Common myeloid progenitor, CD34-positive (primary cell): ENCODE results near the gene SCAANT1.

Experiments
- CTCF ChIA-PET: fragments of 350-600 bp; sonication (Branson Sonifier 250); formaldehyde crosslinking; loops from one replicate; lab custom pipeline; 2021; ENCODE audit warnings: antibody characterized with exemption; lab: Charles Lee
- POLR2A ChIA-PET: fragments of 350-600 bp; sonication (Branson Sonifier 250); formaldehyde crosslinking; loops from one replicate; lab custom pipeline; 2021; ENCODE audit warnings: antibody characterized with exemption; lab: Charles Lee
- DNase-seq, 3 donors: peaks; one replicate each; pipeline versions ENCODE4 v3.0.0 to v3.0.0-alpha.2; 2013
- H3K27ac ChIP-seq, 2 experiments: 1 replicate in 1 of 2; 2 replicates in 1 of 2; pipeline ENCODE4 v1.7.0; 2013; ENCODE audit warnings: inconsistent platforms in 2 of 2, low read length in 2 of 2, mild to moderate bottlenecking in 2 of 2, low read depth in 1 of 2, moderate library complexity in 1 of 2; ENCODE audit not compliant: severe bottlenecking in 2 of 2, insufficient read depth in 1 of 2, poor library complexity in 1 of 2
- H3K27me3 ChIP-seq, 5 experiments: replicated peaks in 2 of 5; 1 replicate in 3 of 5; 2 replicates in 2 of 5; pipeline versions ENCODE4 v1.6.1 to v1.7.0; 2013; ENCODE audit warnings: low read length in 4 of 5, mild to moderate bottlenecking in 2 of 5, moderate library complexity in 2 of 5, inconsistent platforms in 1 of 5; ENCODE audit not compliant: insufficient read depth in 5 of 5, control insufficient read depth in 4 of 5
- H3K36me3 ChIP-seq, 4 experiments: 1 replicate in 2 of 4; 2 replicates in 2 of 4; pipeline versions ENCODE4 v1.6.1 to v1.7.0; 2013; ENCODE audit warnings: low read length in 3 of 4, control low read depth in 1 of 4, mild to moderate bottlenecking in 1 of 4; ENCODE audit not compliant: control insufficient read depth in 4 of 4, insufficient read depth in 4 of 4
- H3K4me1 ChIP-seq, 4 experiments: 1 replicate in 3 of 4; 2 replicates in 1 of 4; pipeline versions ENCODE4 v1.6.1 to v1.7.1; 2013; ENCODE audit warnings: low read length in 3 of 4, mild to moderate bottlenecking in 3 of 4, control low read depth in 1 of 4, inconsistent platforms in 1 of 4, moderate library complexity in 1 of 4; ENCODE audit not compliant: control insufficient read depth in 4 of 4, insufficient read depth in 4 of 4; ENCODE audit errors: control extremely low read depth in 1 of 4
- H3K4me3 ChIP-seq, 7 experiments: 1 replicate in 4 of 7; 2 replicates in 3 of 7; pipeline versions ENCODE4 v1.5.1 to v1.7.0; 2013; ENCODE audit warnings: mild to moderate bottlenecking in 7 of 7, low read length in 6 of 7, moderate library complexity in 6 of 7, inconsistent platforms in 2 of 7, low read depth in 2 of 7, control low read depth in 1 of 7; ENCODE audit not compliant: insufficient read depth in 4 of 7, control insufficient read depth in 1 of 7; ENCODE audit errors: extremely low read depth in 1 of 7
- H3K9me3 ChIP-seq, 5 experiments: 1 replicate in 4 of 5; 2 replicates in 1 of 5; pipeline versions ENCODE4 v1.6.1 to v1.7.1; 2013; ENCODE audit warnings: low read length in 4 of 5, mild to moderate bottlenecking in 2 of 5, inconsistent platforms in 1 of 5, low read depth in 1 of 5, moderate library complexity in 1 of 5; ENCODE audit not compliant: control insufficient read depth in 4 of 5, insufficient read depth in 2 of 5; ENCODE audit errors: control extremely low read depth in 1 of 5
- WGBS: methylation state at CpG from one replicate; pipeline ENCODE4 v1.1.5; 2013; ENCODE audit not compliant: insufficient coverage; 5-methylcytosine and 5-hydroxymethylcytosine counted together

The SCAANT1 gene

DNA sequence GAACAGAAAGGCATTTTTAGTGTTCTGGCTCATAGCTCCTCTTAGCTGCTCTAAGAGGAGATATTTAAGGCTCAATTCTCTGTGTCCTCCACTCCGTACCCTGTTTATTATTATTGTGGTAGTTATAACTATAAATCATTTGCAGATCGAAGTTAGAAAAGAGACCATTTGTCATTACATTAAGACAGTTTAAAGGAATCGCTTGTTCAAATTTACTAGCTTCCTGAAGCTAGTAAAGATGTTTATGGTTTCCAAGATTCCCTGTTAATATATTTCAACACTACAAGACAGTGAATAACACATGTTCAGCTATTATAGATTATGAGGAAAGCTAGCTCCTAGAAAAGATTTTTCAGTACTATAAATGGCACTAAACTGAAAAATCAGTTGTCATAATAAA, 35.9 kb downstream of the SCAANT1 start:
- H3K27ac ChIP-seq = no peak overlapping the region
- H3K36me3 ChIP-seq = peaks cover 0 to 16% (median 0%) of the 10 kb centered on the region in 4 experiments
- POLR2A ChIA-PET = interaction anchor here (0.9 kb wide), 1 partner anchor 36 kb away, joined by 3 read pairs; the partner anchor contains the start of gene SCAANT1
- WGBS = no CpG with 5 or more reads among the region's 3 CpGs
- DNase-seq = no peak
- CTCF ChIA-PET = interaction anchor here (1.1 kb wide), 1 partner anchor 34 kb away, joined by 5 read pairs; no protein-coding TSS in a partner anchor
- H3K4me1 ChIP-seq = peaks cover 0 to 8% (median 0%) of the 10 kb centered on the region in 4 experiments
- H3K9me3 ChIP-seq = no peaks in the 10 kb centered on the region
- H3K27me3 ChIP-seq = no peaks in the 10 kb centered on the region
- H3K4me3 ChIP-seq = no peak overlapping the region

DNA sequence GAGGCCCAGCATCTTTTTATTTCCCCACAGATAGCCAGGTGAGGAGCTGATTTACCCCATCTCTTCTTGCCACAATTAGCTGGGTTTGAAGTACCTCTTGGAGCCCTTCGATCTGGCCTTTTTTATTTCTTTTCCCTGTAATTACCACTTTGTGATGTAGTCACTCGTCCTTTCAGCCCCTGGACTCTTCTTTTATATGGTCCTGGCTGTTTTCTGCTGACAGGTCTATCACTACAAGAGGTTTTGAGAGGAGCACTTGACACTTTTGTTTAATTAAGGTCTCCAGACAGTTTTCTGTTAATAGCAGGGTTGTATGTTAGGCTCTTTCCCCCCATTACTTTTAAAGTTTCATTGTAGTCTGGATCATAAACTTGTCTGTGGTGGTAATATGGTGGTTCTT, 36.7 kb downstream of the SCAANT1 start:
- POLR2A ChIA-PET = interaction anchor here (0.7 kb wide), 1 partner anchor 14 kb away, joined by 3 read pairs; no protein-coding TSS in a partner anchor
- H3K27me3 ChIP-seq = no peaks in the 10 kb centered on the region
- 90% methylated on average over 1 of the region's 2 CpGs for WGBS
- H3K4me1 ChIP-seq = peaks cover 0 to 8% (median 0%) of the 10 kb centered on the region in 4 experiments
- DNase-seq = no peak
- no peak overlapping the region for H3K27ac ChIP-seq
- no peaks in the 10 kb centered on the region for H3K9me3 ChIP-seq
- CTCF ChIA-PET = interaction anchor here (1.1 to 1.5 kb wide), 3 partner anchors 9 to 34 kb away, joined by 3 to 5 read pairs (median 3); no protein-coding TSS in a partner anchor
- peaks cover 0 to 12% (median 0%) of the 10 kb centered on the region in 4 experiments for H3K36me3 ChIP-seq
- no peak overlapping the region for H3K4me3 ChIP-seq

DNA sequence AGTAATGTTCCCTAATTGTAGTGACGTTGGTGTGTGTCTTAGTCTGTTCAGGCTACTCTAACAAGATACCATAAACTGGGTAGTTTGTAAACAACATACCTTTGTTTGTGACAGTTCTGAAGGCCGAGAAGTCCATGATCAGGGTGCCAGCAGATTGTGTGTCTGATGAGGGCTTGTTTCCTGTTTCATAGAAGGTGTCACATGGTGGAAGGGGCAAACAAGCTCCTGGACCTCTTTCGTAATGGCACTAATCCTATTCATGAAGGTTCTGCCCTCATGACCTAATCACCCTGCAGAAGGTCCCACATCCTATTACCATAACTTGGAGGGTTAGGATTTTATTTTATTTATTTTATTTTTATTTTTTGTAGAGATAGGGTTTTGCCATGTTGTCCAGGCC, 37.4 kb downstream of the SCAANT1 start:
- peaks cover 0 to 10% (median 0%) of the 10 kb centered on the region in 4 experiments for H3K36me3 ChIP-seq
- no peaks in the 10 kb centered on the region for H3K27me3 ChIP-seq
- no peak overlapping the region for H3K4me3 ChIP-seq
- POLR2A ChIA-PET = interaction anchor here (0.7 kb wide), 1 partner anchor 15 kb away, joined by 3 read pairs; no protein-coding TSS in a partner anchor
- CTCF ChIA-PET = interaction anchor here (1.5 to 1.6 kb wide), 3 partner anchors 10 to 16 kb away, joined by 3 read pairs; no protein-coding TSS in a partner anchor
- WGBS = 100% methylated on average over 1 of the region's 3 CpGs
- H3K27ac ChIP-seq = no peak overlapping the region
- H3K9me3 ChIP-seq = no peaks in the 10 kb centered on the region
- no peak for DNase-seq
- peaks cover 0 to 8% (median 0%) of the 10 kb centered on the region in 4 experiments for H3K4me1 ChIP-seq

DNA sequence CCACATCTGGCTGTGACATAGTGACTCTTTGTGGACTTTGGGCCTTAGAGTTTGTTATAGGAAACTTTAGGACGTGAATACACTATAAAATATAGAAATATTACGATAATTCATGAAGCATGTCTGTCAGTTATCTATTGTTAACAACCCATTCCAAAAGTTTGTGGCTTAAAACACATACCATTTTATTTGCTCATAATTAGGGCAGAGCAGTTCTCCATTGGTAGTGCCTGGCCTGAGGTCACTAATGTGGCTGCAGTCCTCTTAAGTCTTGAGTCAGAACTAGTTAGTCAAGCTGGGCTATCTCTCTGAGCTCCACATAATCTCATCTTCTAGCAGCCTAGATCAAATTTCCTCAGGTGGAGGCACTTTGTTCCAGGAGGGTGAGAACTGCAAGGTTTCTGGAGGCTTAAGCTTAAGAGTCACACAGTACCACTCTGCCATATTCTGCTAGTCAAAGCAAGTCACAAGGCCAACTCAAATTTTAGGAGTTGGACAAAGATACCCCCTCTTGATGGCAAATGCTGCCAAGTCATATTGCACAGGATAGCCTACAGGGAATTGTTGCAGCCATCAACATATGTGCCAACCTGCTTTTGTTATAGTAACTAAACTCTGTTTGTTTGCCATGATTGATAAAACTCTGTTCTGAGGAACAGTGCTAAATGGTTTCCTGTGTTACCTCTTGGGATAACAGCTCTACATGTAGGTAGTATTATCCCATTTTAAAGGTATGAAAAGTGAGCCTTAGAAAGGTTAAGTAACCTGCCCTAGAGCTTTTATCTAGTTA, 39.9 kb downstream of the SCAANT1 start:
- DNase-seq = no peak
- ChIA-PET CTCF (interaction anchor here (1.0 to 1.1 kb wide), 2 partner anchors 25 to 63 kb away, joined by 3 read pairs; no protein-coding TSS in a partner anchor), POLR2A (no interaction called here)
- Histone ChIP-seq H3K36me3 (peaks cover 0 to 11% (median 0%) of the 10 kb centered on the region in 4 experiments), H3K27ac (no peak overlapping the region), H3K9me3 (no peaks in the 10 kb centered on the region), H3K4me1 (peaks cover 0 to 3% (median 0%) of the 10 kb centered on the region in 4 experiments), H3K27me3 (no peaks in the 10 kb centered on the region), H3K4me3 (no peak overlapping the region)
- WGBS = no CpG with 5 or more reads among the region's 2 CpGs

DNA sequence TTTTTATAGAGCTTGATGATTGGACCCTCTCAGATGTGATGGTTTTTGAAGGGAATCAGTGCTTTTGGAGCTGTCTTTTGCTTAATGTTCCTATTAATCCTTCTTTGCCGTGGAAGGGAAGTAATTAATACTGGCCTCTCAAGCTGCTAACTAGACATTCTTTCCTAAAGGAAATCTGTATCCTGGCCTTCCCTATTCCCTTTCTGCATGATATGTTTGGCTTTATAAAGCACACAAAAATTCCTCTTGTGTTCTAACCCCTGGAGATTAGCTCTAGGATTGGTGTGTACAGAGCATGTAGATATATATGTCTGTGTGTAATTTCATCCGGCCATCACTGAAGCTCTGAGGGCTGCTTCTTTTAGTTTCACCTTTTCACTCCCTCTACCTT, 41.6 kb downstream of the SCAANT1 start:
- CTCF ChIA-PET = no interaction called here
- no peak overlapping the region for H3K27ac ChIP-seq
- WGBS = no CpG with 5 or more reads among the region's 2 CpGs

DNA sequence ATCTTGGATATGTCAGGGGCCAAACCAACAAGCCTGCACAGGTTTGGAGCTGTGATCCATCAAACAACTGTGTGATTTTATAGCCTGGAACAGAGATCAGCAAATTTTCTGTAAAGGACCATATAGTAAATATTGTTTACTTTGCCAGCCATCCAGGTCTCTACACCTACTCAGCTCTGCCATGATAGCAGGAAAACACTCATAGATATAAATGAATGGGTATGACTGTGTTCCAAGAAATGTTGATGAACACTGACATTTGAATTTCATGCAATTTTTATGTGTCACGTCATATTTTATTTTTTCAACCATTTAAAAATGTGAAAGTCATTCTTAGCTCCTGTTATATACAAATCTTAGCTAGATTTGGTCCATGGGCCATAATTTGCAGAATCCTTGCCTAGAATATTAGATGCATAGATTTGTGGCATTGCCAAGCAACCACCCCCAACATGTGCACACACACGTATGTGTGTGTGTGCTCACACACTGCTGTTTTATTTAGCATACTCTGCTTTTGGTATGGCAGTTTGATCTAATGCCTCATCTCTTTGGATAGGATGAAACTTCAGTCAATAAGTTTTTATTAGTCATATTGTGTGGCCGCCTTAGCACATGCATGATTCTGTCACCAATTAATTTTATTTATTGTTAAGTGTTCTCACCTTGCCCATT, 42.1 kb downstream of the SCAANT1 start:
- CTCF ChIA-PET = interaction anchor here (0.9 kb wide), 1 partner anchor 153 kb away, joined by 3 read pairs; the partner anchor contains the start of gene PSMD6
- POLR2A ChIA-PET = no interaction called here

More for the DNA sequence above, 41.6 kb downstream of the SCAANT1 start:
- POLR2A ChIA-PET = no interaction called here
- Histone ChIP-seq H3K27me3 (no peaks in the 10 kb centered on the region), H3K9me3 (no peaks in the 10 kb centered on the region), H3K4me3 (no peak overlapping the region), H3K36me3 (peaks cover 0 to 14% (median 1%) of the 10 kb centered on the region in 4 experiments), H3K4me1 (peaks cover 0 to 3% (median 0%) of the 10 kb centered on the region in 4 experiments)
- no peak for DNase-seq

More for the DNA sequence above, 42.1 kb downstream of the SCAANT1 start:
- no peak for DNase-seq
- peaks cover 0 to 14% (median 1%) of the 10 kb centered on the region in 4 experiments for H3K36me3 ChIP-seq
- H3K4me1 ChIP-seq = peaks cover 0 to 6% (median 3%) of the 10 kb centered on the region in 4 experiments
- H3K27ac ChIP-seq = no peak overlapping the region
- H3K9me3 ChIP-seq = no peaks in the 10 kb centered on the region
- 92% methylated on average over 2 of the region's 3 CpGs for WGBS
- no peak overlapping the region for H3K4me3 ChIP-seq
- H3K27me3 ChIP-seq = no peaks in the 10 kb centered on the region
